Esophagus muscularis mucosa (tissue), 4 donors: ENCODE data around the gene AKT1.

Source experiments
- CTCF ChIP-seq, 3 experiments: fragments of 200-600 bp in 2 of 3; fragments of 450-650 bp in 1 of 3; sonication (generic) in 2 of 3; IDR thresholded peaks; one replicate each; pipeline ENCODE4 v1.5.1; 2017 to 2019; ENCODE audit warnings: antibody characterized with exemption in 3 of 3, mild to moderate bottlenecking in 2 of 3, moderate library complexity in 1 of 3
- EP300 ChIP-seq: sonication (generic); formaldehyde crosslinking; IDR thresholded peaks from one replicate; pipeline ENCODE4 v1.6.1; 2017; ENCODE audit warnings: antibody characterized with exemption
- POLR2A ChIP-seq: fragments of 450-650 bp; IDR thresholded peaks from one replicate; pipeline ENCODE4 v1.6.1; 2017; ENCODE audit warnings: antibody characterized with exemption, moderate library complexity, mild to moderate bottlenecking, low read depth

- TF ChIP-seq CTCF (IDR thresholded peaks at IDR 0.05) = no peak
- TF ChIP-seq EP300 = no peak
- TF ChIP-seq POLR2A = no peak
These were observed 26.1 kb downstream of the AKT1 start for GRCh38 chr14:104769324-104770071.
